Spleen (tissue), 7 donors: ENCODE data around the gene GSDMA.

Experiments used
- CTCF ChIP-seq, 11 experiments: fragments of 200-600 bp in 7 of 11; fragments of 450-650 bp in 4 of 11; sonication (generic) in 4 of 11; IDR thresholded peaks in 8 of 11; conservative IDR thresholded peaks in 3 of 11; 1 replicate in 7 of 11; 2 replicates in 4 of 11; pipeline versions ENCODE4 v1.4.0 to v1.8.0; 2016 to 2021; ENCODE audit warnings: antibody characterized with exemption in 11 of 11, inconsistent platforms in 4 of 11, mild to moderate bottlenecking in 1 of 11
- POLR2A ChIP-seq, 3 donors: fragments of 450-650 bp; IDR thresholded peaks; one replicate each; pipeline ENCODE4 v1.5.1; 2017; ENCODE audit warnings: antibody characterized with exemption in 3 of 3, mild to moderate bottlenecking in 1 of 3
- donor health status: DM: no; HTN: no; CAD: no; lungs with moderate emphysema.
- donor health status: DM: no; HTN: no; CAD: no.
- donor health status: DM: no; HTN: no; CAD: no.

DNA sequence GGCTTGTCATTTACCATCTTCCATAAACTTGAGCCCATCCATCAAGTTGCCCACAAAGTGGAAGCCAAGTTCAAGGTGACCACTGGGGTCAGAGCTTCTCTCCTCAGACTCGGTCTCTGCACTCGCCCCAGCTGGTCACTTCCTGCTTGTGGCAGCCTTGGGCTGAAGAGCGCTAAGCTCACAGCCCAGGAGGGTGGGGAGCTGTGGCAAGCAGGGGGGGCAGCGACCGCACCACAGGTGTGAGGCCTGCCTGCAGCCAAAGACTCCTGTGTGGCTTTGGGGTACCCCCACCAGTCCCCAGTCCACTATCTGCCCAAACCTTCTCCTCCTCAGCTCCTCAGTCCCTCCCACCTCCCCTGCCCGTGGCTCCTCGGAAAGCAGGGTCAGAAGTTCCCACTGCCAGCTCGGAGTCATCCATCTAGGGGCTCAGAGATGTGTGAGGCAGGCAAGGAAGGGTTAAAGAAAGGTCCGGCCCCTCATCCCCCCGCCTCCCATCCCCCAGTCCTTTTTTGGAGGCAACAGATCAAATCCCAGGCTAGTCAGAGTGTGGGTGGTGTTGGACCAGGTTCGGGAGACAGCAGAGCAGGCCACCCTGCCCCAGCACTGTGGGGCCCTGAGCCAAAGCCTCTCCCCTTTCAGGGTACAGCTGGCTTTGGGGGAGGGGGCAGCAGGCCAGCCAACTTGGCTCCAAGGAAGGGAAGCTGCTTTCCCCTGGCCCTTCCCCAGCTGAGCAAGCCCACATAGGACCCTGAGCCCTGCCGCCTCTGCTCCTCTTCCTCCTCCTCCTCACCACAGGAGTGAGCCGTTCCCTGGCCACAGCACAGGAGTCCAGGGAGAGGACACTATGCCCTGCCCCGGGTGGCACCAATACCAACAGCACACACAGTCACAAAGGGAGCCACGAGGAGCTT, 55.7 kb downstream of the GSDMA start:
- TF ChIP-seq CTCF (IDR thresholded peaks at IDR 0.05 in 8 of 11, conservative IDR thresholded peaks at IDR 0.05 in 3 of 11) (no peak), POLR2A (IDR thresholded peaks at IDR 0.05) (no peak)
